ENCODE data around the gene WDR88. TPM values are rescaled to one million over a fixed set of nuclear protein-coding genes. Genes with fewer than 3 reads are reported as not detected.

The WDR88 gene
- total and polyA plus RNA-seq, 2 donors (not counting 3 experiments of a cell fraction or from before 2014, with no cell fraction given): not detected

DNA sequence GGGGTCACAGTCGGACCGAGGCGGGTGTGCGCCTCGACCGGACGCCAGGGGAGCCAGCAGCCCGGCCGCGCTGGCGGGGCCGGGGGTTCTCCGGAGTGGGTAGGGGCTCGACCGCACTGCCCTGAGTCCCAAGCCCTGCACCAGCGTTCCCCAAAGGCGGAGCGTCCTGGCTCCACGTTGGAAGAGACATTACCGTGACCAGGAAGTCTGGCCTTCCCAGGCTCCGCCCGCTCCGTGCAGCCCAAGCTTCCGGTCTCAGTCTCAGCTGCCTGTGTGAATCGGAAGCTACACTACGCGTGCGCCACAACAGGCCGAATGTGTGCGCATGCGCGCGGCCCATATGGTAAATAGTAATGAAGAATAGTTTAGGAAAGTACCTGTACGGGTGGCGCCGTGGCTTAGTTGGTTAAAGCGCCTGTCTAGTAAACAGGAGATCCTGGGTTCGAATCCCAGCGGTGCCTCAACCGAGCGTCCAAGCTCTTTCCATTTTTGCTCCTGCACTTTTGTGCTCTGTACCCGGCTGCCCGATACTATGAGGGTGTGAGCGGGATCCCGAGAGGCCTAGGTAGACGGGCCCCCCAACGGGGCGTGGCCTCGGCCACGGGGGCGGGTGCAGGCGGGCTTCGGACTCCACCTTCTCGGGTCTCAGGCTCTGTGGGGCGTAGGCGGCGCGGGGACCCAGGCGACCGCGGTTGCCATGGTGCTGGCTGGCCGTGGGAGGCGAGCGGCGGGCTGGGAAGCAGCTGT is 44.9 kb downstream of the WDR88 start:
- H3K4me3 ChIP-seq (replicated peaks in 1 of 3; ENCODE audit: insufficient read depth in 1 of 3, low read depth in 1 of 3, low read length in 3 of 3): peak overlapping the region; percentile 55 to 86 (median 63)
- no peaks in the 10 kb centered on the region for H4K20me1 ChIP-seq (replicated peaks; ENCODE audit: control insufficient read depth, extremely low read depth, insufficient read depth, low read length)
- H3K27me3 ChIP-seq (ENCODE audit: control insufficient read depth in 2 of 2, insufficient read depth in 2 of 2, low read length in 2 of 2): peaks cover 0 to 7% of the 10 kb centered on the region in 2 experiments
- peak overlapping the region; percentile 79 for H3K9ac ChIP-seq (replicated peaks; ENCODE audit: extremely low read depth, insufficient read depth, low read length)
- TSS peak; percentile 100 for BruUV-seq (replicated peaks)
- peak overlapping the region; percentile 62 for H3K27ac ChIP-seq (ENCODE audit: insufficient read depth, low read depth, low read length)
- intact Hi-C loops (cut with micrococcal nuclease): loop anchor here (1.0 to 5.0 kb wide), 9 partner anchors 18 to 772 kb away; partner anchors contain the start of genes DPY19L3, FAAP24, GPATCH1 and LRP3
- DNase-seq (ENCODE audit: low read depth, low spot score) (peak; percentile 100), FAIRE-seq (peak; percentile 98)
- POLR2A ChIA-PET: interaction anchor here (0.6 to 1.8 kb wide), 2 partner anchors 197 to 513 kb away, joined by 3 to 7 read pairs; partner anchors contain the start of gene CEBPG
- no peaks in the 10 kb centered on the region for H3K9me3 ChIP-seq (replicated peaks; ENCODE audit: control insufficient read depth, insufficient read depth, low read length)
- H3K79me2 ChIP-seq (ENCODE audit: control insufficient read depth, insufficient read depth, low read length): no peaks in the 10 kb centered on the region
- CTCF ChIA-PET: interaction anchor here (0.8 to 5.8 kb wide), 19 partner anchors 8 to 601 kb away, joined by 3 to 32 read pairs (median 4); partner anchors contain the start of gene GPATCH1
- TF ChIP-seq EZH2 (IDR thresholded peaks at IDR 0.05; ENCODE audit: borderline replicate concordance, low read depth, low read length, severe bottlenecking) (no peak), GATA2 (IDR thresholded peaks at IDR 0.05; ENCODE audit: insufficient read depth, insufficient read length, low read depth, low read length) (no peak), CTCF (IDR thresholded peaks at IDR 0.05; ENCODE audit: extremely low read depth in 1 of 2, insufficient read depth in 1 of 2, low read depth in 1 of 2, low read length in 2 of 2) (peak in 1 of 2 donors; percentile 32), POLR2A (IDR thresholded peaks at IDR 0.05; ENCODE audit: low read depth, low read length) (peak; percentile 94), FOS (IDR thresholded peaks at IDR 0.05; ENCODE audit: borderline replicate concordance, insufficient read depth, low read length) (no peak), MAX (IDR thresholded peaks at IDR 0.05; ENCODE audit: insufficient read depth, insufficient read length) (no peak), JUN (IDR thresholded peaks at IDR 0.05; ENCODE audit: borderline replicate concordance, insufficient read depth, insufficient read length, low read depth) (no peak), POLR2AphosphoS5 (IDR thresholded peaks at IDR 0.05; ENCODE audit: insufficient read depth, low read depth, low read length) (peak; percentile 87), MYC (IDR thresholded peaks at IDR 0.05; ENCODE audit: low read depth, low read length) (no peak)
- peak overlapping the region; percentile 80 for H2AFZ ChIP-seq (ENCODE audit: low read depth, low read length)
- peaks cover 15% of the 10 kb centered on the region for H3K4me1 ChIP-seq (ENCODE audit: control insufficient read depth, extremely low read depth, insufficient read depth, low read length)
- no peaks in the 10 kb centered on the region for H3K36me3 ChIP-seq (ENCODE audit: control insufficient read depth in 2 of 2, extremely low read depth in 1 of 2, insufficient read depth in 2 of 2, low read length in 2 of 2)
- H3K4me2 ChIP-seq (ENCODE audit: insufficient read depth, low read length): peak overlapping the region; percentile 74
- no peaks in the 10 kb centered on the region for H3K9me1 ChIP-seq (replicated peaks; ENCODE audit: control insufficient read depth, extremely low read depth, insufficient read depth, low read length)
- dilution Hi-C loops (cut with MboI; ENCODE audit: extremely low pct_ligation_motif_present, low sequenced_read_pairs): no loop called here
